Epithelial cell of esophagus (primary cell): Measurements from ENCODE around the gene ADGRB2.

Source experiments
- DNase-seq: peaks from one replicate; pipeline ENCODE4 v3.0.0; 2010; ENCODE audit warnings: low read depth
- H3K4me3 ChIP-seq: 2 replicates; pipeline ENCODE4 v1.5.1; 2011; ENCODE audit warnings: mild to moderate bottlenecking, low read length, control low read depth
- CTCF ChIP-seq: IDR thresholded peaks from 2 replicates; pipeline ENCODE4 v1.5.1; 2011; ENCODE audit warnings: low read depth, mild to moderate bottlenecking, low read length, control low read depth, inconsistent platforms; ENCODE audit not compliant: insufficient read depth; ENCODE audit errors: missing control alignments

Gene ADGRB2, protein sequence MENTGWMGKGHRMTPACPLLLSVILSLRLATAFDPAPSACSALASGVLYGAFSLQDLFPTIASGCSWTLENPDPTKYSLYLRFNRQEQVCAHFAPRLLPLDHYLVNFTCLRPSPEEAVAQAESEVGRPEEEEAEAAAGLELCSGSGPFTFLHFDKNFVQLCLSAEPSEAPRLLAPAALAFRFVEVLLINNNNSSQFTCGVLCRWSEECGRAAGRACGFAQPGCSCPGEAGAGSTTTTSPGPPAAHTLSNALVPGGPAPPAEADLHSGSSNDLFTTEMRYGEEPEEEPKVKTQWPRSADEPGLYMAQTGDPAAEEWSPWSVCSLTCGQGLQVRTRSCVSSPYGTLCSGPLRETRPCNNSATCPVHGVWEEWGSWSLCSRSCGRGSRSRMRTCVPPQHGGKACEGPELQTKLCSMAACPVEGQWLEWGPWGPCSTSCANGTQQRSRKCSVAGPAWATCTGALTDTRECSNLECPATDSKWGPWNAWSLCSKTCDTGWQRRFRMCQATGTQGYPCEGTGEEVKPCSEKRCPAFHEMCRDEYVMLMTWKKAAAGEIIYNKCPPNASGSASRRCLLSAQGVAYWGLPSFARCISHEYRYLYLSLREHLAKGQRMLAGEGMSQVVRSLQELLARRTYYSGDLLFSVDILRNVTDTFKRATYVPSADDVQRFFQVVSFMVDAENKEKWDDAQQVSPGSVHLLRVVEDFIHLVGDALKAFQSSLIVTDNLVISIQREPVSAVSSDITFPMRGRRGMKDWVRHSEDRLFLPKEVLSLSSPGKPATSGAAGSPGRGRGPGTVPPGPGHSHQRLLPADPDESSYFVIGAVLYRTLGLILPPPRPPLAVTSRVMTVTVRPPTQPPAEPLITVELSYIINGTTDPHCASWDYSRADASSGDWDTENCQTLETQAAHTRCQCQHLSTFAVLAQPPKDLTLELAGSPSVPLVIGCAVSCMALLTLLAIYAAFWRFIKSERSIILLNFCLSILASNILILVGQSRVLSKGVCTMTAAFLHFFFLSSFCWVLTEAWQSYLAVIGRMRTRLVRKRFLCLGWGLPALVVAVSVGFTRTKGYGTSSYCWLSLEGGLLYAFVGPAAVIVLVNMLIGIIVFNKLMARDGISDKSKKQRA (N-terminal part only)

GRCh38 chr1:31764312-31765040, at the start of gene ADGRB2:
Gene ADGRB2, minus strand, starts transcription at chr1:31764340. Its CDS starts 7,119 bp downstream, at chr1:31757221.
- DNase-seq: no peak
- no peak for TF ChIP-seq CTCF
- H3K4me3 ChIP-seq: peak within 1 kb of the TSS; percentile 28

- no peak overlapping the region for H3K4me3 ChIP-seq
- DNase-seq: no peak
- TF ChIP-seq CTCF: no peak
Observed at GRCh38 chr1:31812158-31812829, 48.2 kb upstream of the ADGRB2 start.

DNA sequence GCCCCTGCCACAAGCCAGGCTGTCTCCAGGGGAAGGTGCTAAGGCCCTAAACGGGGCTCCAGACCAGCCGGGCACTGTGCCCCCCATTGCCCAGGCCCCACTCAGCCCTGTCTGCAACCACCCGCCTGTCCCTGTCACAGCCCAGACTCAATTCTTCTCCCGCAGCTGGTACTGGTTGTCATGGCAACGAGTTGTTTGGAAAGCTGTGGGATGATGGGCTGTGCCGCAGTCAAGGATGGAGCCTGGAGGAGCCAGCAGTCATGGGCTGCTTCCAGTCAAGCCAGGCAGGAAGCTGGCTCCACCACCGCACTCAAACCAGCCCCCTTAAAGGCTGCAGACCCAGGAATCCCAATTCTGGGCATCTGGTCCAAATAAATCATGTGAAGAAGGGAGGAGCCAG, 47.5 kb upstream of the ADGRB2 start:
- H3K4me3 ChIP-seq: no peak overlapping the region
- no peak for DNase-seq
- TF ChIP-seq CTCF: no peak

DNA sequence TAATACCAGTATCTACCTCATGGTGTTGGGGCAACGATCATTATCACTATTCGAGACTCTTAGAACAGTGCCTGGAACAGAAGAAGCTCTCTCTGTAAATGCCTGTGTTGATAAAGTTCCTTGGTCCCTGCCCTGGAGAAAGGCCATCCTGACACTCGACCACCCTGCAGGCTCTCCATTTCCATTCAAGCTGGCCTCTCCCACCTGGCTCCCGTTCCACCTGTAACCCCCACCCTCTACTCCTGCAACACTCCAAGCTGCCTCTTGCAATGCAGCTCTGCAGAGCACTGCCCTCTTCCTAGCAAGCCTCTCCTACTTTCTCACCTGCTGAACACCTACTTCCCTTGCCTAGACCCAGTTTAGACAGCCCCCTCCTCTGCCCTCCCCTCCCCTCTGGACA, 45.6 kb upstream of the ADGRB2 start:
- DNase-seq: no peak
- no peak for TF ChIP-seq CTCF
- no peak overlapping the region for H3K4me3 ChIP-seq

DNA sequence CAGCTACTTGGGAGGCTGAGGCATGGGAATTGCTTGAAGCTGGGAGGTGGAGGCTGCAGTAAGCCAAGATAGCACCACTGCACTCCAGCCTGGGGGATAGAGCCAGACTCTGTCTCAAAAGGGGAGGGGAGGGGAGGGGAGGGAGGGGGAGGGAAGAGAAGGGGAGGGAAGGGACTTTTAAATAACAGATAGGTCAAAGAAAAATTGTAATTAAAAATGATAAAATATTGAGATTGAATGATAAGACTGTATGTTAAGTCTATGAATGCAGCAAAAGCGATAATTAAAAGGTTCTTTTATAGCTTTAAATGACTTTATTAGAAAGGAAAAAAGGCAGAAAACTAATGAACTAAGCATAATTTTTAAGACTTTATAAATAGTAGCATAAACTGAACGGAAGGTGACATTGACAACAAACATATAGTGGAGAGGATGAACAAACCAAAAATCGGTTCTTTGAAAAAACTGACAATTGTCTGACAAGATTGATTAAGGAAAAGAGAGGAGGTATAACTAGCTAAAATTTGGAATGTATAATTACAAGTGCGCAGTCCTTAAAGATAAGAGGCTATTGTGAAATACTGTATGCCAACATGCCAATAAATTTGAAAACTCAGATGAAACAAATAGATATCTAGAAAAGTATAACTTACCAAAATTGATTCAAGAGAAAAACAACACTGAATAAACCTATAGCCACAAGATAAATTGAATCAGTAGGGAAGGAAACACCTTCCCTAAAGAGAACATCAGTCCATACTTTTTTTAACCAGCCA, 43.3 kb upstream of the ADGRB2 start:
- no peak for DNase-seq
- H3K4me3 ChIP-seq: no peak overlapping the region
- no peak for TF ChIP-seq CTCF
